MM.1S (cell line): ENCODE measurements around the gene C8G.

Experiments
- DNase-seq: peaks from one replicate; pipeline ENCODE4 v3.0.0-alpha.2; 2015
- H2AFZ ChIP-seq: fragments of 300-600 bp; sonication (generic); 2 replicates; pipeline ENCODE4 v1.6.0; 2016; ENCODE audit warnings: antibody characterized with exemption, low read length
- H3F3A ChIP-seq: fragments of 300-600 bp; sonication (generic); 2 replicates; pipeline ENCODE4 v1.6.1; 2016; ENCODE audit warnings: mild to moderate bottlenecking, antibody characterized with exemption, low read length, moderate library complexity, mixed read lengths; ENCODE audit not compliant: insufficient read depth
- H3K27ac ChIP-seq: fragments of 300-600 bp; sonication (generic); 2 replicates; pipeline ENCODE4 v1.5.1; 2016; ENCODE audit warnings: mild to moderate bottlenecking, low read length
- H3K27me3 ChIP-seq: fragments of 300-600 bp; sonication (generic); replicated peaks from 2 replicates; pipeline ENCODE4 v1.6.0; 2016; ENCODE audit warnings: low read length; ENCODE audit not compliant: insufficient read depth
- H3K36me3 ChIP-seq: fragments of 300-600 bp; sonication (generic); replicated peaks from 2 replicates; pipeline ENCODE4 v1.6.1; 2016; ENCODE audit warnings: mild to moderate bottlenecking, low read length, mixed read lengths; ENCODE audit not compliant: insufficient read depth
- H3K4me1 ChIP-seq: fragments of 300-600 bp; sonication (generic); 2 replicates; pipeline ENCODE4 v1.6.1; 2016; ENCODE audit warnings: low read length, mixed read lengths
- H3K4me2 ChIP-seq: fragments of 300-600 bp; sonication (generic); 2 replicates; pipeline ENCODE4 v1.6.0; 2016; ENCODE audit warnings: low read depth, low read length
- H3K4me3 ChIP-seq: fragments of 300-600 bp; sonication (generic); 2 replicates; pipeline ENCODE4 v1.5.1; 2016; ENCODE audit warnings: low read length, mixed read lengths
- H3K79me2 ChIP-seq: fragments of 300-600 bp; sonication (generic); 2 replicates; pipeline ENCODE4 v1.6.1; 2016; ENCODE audit warnings: mixed run types, low read length, mixed read lengths
- H3K9ac ChIP-seq: fragments of 300-600 bp; sonication (generic); 2 replicates; pipeline ENCODE4 v1.6.1; 2016; ENCODE audit warnings: low read length, mixed read lengths
- H3K9me2 ChIP-seq: fragments of 300-600 bp; sonication (generic); replicated peaks from 2 replicates; pipeline ENCODE4 v1.6.1; 2016; ENCODE audit warnings: mild to moderate bottlenecking, low read length, mixed read lengths; ENCODE audit not compliant: insufficient read depth
- H3K9me3 ChIP-seq: fragments of 300-600 bp; sonication (generic); replicated peaks from 2 replicates; pipeline ENCODE4 v1.6.1; 2016; ENCODE audit warnings: mild to moderate bottlenecking, low read length, mixed read lengths; ENCODE audit not compliant: insufficient read depth
- H4K20me1 ChIP-seq: fragments of 300-600 bp; sonication (generic); 2 replicates; pipeline ENCODE4 v1.6.1; 2016; ENCODE audit warnings: mild to moderate bottlenecking, low read length, moderate library complexity, mixed read lengths; ENCODE audit not compliant: insufficient read depth
- EZH2 ChIP-seq: fragments of 300-600 bp; sonication (generic); optimal IDR thresholded peaks from 2 replicates; pipeline ENCODE3; 2017; ENCODE audit warnings: low read depth, mild to moderate bottlenecking, antibody characterized with exemption, low read length, mixed read lengths
- EZH2phosphoT487 ChIP-seq: fragments of 300-600 bp; sonication (generic); IDR thresholded peaks from 2 replicates; pipeline ENCODE4 v1.6.1; 2018; ENCODE audit warnings: antibody characterized with exemption, low read length
- TF ChIP-seq, protein P1 (sequence below): fragments of 300-600 bp; sonication (generic); IDR thresholded peaks from 2 replicates; pipeline ENCODE4 v1.5.1; 2016; ENCODE audit warnings: antibody characterized with exemption, low read length, mixed read lengths

C8G gene

DNA sequence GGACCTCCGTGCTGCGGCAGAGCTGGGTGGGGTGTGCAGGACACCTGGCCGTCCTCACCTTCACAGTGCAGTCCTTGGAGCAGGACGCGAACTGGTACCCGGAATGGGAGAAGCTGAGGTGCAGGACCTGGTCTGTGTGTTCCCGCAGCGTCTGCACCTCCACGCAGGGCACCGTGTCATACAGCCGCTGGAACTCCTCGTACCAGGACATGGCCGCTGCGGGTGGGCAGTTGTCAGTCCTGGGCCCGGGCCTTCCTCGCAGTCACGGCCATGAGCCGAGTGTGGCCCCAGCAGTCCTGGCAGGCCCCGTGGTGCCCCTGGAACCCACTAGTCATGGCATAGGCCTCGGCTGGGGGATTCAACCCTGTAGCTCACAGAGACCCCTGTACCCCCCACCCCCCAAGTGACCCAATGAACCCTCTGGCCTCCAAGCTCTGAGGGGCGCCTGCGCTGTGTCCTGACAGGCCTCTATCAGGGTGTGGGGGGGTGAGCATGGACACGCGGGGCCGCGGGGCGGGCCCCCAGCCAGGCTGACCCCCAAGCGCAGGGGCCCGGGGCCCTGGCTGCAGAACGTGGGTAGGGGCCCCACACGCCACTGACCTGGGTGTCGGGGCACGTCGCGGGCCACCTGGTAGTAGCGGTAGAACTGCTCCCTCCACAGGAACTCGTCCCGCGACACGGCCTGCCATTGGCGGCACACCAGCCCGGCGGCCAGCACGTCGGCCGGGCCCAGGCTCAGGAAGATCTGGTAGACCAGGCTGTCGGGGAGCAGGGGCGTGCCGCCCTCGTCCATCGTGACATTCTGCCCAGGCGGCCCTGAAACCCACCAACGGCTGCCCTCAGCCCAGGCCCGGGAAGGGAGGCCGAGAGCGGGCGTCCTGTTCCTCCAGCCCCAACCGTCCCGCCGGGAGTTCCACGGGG lies 1.5 kb upstream of the C8G start:
- Histone ChIP-seq H3K27me3 (no peaks in the 10 kb centered on the region), H3K9ac (peak overlapping the region; percentile 84), H3K9me3 (no peaks in the 10 kb centered on the region), H2AFZ (0 out of 2 replicates have a peak overlapping the region, but pooled peaks have one; percentile 42), H3K27ac (peak overlapping the region; percentile 44; the same call in 1 of the 2 replicates), H3K36me3 (peaks cover 17% of the 10 kb centered on the region), H3F3A (no peaks in the 10 kb centered on the region), H3K79me2 (peaks cover 29% of the 10 kb centered on the region), H3K4me2 (peak overlapping the region; percentile 91), H4K20me1 (no peaks in the 10 kb centered on the region), H3K9me2 (no peaks in the 10 kb centered on the region), H3K4me3 (peak overlapping the region; percentile 93), H3K4me1 (peaks cover 3% of the 10 kb centered on the region; the same call in 1 of the 2 replicates)
- TF ChIP-seq, protein P1, sequence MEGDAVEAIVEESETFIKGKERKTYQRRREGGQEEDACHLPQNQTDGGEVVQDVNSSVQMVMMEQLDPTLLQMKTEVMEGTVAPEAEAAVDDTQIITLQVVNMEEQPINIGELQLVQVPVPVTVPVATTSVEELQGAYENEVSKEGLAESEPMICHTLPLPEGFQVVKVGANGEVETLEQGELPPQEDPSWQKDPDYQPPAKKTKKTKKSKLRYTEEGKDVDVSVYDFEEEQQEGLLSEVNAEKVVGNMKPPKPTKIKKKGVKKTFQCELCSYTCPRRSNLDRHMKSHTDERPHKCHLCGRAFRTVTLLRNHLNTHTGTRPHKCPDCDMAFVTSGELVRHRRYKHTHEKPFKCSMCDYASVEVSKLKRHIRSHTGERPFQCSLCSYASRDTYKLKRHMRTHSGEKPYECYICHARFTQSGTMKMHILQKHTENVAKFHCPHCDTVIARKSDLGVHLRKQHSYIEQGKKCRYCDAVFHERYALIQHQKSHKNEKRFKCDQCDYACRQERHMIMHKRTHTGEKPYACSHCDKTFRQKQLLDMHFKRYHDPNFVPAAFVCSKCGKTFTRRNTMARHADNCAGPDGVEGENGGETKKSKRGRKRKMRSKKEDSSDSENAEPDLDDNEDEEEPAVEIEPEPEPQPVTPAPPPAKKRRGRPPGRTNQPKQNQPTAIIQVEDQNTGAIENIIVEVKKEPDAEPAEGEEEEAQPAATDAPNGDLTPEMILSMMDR: no peak; the same call in 1 of the 2 replicates
- TF ChIP-seq EZH2phosphoT487 (no peak), EZH2 (no peak)
- DNase-seq: peak; percentile 37

DNA sequence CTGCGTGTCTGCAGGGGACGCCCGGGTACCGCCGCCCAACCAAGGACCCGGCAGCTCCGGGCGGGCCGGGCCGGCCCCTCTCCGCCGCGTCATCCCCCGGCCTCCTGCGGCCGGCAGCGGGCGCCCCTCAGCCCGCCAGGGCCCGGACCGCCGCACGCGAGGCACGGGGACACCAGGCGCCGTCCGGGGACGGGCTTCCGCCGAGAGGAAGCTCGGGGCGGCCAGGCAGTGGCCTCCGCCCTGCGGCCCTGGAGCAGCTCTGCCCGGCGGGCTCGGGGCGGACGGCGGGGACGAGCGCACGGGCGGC lies 878 bp upstream of the C8G start:
- H3K4me2 ChIP-seq: peak overlapping the region; percentile 91; the same call in 1 of the 2 replicates
- no peak for DNase-seq
- no peak for TF ChIP-seq EZH2
- no peak for TF ChIP-seq EZH2phosphoT487
- TF ChIP-seq, protein P1: no peak
- H3K79me2 ChIP-seq: peaks cover 29% of the 10 kb centered on the region
- no peaks in the 10 kb centered on the region for H4K20me1 ChIP-seq
- H3F3A ChIP-seq: no peaks in the 10 kb centered on the region
- H3K9me2 ChIP-seq: no peaks in the 10 kb centered on the region
- peaks cover 17% of the 10 kb centered on the region for H3K36me3 ChIP-seq
- H2AFZ ChIP-seq: 0 out of 2 replicates have a peak overlapping the region, but pooled peaks have one; percentile 42
- peak overlapping the region; percentile 44; the same call in 1 of the 2 replicates for H3K27ac ChIP-seq
- H3K9ac ChIP-seq: peak overlapping the region; percentile 84
- H3K4me1 ChIP-seq: peaks cover 3% of the 10 kb centered on the region; the same call in 1 of the 2 replicates
- H3K27me3 ChIP-seq: no peaks in the 10 kb centered on the region
- H3K9me3 ChIP-seq: no peaks in the 10 kb centered on the region
- H3K4me3 ChIP-seq: peak overlapping the region; percentile 93

DNA sequence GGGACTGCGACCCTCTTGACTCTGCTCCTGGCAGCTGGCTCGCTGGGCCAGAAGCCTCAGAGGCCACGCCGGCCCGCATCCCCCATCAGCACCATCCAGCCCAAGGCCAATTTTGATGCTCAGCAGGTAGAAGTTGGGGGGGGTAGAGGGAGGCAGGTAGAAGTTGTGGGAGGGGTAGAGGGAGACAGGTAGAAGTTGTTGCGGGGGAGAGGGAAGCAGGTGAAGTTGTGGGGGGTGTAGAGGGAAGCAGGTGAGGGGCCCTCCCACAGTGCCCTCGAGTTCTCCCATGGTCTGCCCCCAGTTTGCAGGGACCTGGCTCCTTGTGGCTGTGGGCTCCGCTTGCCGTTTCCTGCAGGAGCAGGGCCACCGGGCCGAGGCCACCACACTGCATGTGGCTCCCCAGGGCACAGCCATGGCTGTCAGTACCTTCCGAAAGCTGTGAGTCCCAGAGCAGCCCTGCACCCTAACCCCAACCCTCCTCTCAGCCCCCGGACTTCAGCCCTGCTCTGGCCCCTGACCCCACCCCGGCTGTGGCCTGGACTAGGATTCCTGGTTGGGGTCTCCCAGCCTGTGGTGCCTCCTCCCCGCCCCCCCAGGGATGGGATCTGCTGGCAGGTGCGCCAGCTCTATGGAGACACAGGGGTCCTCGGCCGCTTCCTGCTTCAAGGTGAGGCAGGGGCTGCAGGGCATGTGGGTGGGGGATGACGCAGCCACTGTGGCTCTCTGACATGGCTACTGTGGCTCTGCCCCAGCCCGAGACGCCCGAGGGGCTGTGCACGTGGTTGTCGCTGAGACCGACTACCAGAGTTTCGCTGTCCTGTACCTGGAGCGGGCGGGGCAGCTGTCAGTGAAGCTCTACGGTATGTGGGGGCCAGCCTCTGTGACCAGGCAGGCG lies 537 bp downstream of the C8G start:
- H3K4me2 ChIP-seq: no peak overlapping the region
- H3K4me3 ChIP-seq: no peak overlapping the region
- no peak overlapping the region for H3K9ac ChIP-seq
- peaks cover 29% of the 10 kb centered on the region for H3K79me2 ChIP-seq
- no peak for DNase-seq
- H3K36me3 ChIP-seq: peaks cover 17% of the 10 kb centered on the region
- no peaks in the 10 kb centered on the region for H4K20me1 ChIP-seq
- no peaks in the 10 kb centered on the region for H3K9me2 ChIP-seq
- H3K9me3 ChIP-seq: no peaks in the 10 kb centered on the region
- no peak overlapping the region for H2AFZ ChIP-seq
- peaks cover 7% of the 10 kb centered on the region for H3K4me1 ChIP-seq
- TF ChIP-seq, protein P1: no peak
- TF ChIP-seq EZH2phosphoT487 (no peak), EZH2 (no peak)
- H3K27ac ChIP-seq: no peak overlapping the region
- no peaks in the 10 kb centered on the region for H3F3A ChIP-seq
- H3K27me3 ChIP-seq: no peaks in the 10 kb centered on the region
